Germinal center (tissue), 1 donor: Measurements from ENCODE around the gene PCDH17.

ENCODE experiments used
- DNase-seq: peaks from one replicate; pipeline ENCODE4 v3.0.0; 2012; ENCODE audit warnings: mixed read lengths, low spot score

The PCDH17 gene

DNA sequence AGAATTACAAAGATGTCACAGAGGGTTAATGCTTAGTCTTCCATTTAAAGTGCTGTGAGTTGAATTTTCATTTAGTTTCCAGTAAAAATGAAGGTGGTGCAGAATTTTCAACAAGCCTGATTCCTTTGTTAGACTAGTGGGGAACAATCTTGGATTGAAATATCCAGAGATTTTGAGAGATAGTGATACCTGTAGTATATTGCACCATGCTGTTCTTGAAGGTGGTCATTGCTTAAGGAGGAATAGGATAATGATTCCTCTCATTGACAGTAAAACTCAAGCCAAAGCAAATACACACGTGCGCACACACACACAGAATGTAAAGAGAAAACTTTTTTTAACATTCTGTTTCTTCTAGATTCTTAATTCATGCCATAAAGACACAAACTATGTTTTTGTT is 5.3 kb downstream of the PCDH17 start:
- no peak for DNase-seq

DNA sequence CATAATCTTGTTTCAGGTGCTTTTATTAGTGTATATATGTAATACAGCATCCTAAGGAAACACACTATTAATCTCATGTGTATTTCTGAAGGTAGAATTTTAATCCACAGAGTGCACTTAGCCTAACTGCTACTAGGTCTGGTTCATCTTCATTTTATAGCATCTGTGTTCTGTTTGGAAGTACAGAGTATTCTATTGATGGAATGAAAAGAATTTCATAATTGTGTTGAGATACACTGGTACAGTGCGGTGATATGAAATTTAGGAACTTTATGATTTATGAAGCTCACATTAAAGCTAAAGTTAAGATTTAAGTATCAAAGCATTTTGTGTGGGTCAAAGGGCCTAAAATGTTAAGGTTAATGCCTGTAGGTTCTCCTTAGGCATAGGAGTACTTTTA is 6.0 kb downstream of the PCDH17 start:
- no peak for DNase-seq

DNA sequence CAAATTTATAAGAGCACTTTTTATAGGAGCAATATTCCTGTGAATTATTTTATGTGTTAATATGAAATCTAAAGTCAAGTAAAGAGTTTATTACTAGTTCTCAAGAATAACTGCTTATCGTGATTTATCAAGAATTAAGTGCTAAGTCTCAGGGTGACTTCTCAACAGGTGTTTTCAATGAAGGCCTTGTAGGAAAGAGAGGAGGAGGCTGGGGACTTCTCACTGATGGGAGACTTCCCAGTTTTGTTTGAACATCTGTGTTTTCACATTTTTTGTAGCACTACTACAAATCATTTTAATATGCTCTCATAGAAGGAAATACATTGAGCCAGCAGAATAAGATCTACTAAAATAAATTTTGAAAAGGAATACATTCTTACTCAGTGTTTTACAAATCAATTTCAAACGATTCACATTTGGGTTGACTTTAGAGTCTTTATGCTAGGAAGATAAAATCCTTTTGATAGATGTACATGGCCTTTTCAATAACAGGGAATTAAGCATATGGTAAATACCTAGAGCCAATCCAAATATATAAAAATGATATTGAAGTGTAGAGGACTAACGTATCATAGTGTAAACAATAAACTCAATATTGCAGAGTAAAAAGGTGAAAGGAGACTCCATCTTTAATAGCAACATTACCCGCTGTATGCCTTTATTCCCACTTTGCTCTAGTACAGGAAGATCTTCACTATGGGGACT is 6.8 kb downstream of the PCDH17 start:
- no peak for DNase-seq

DNA sequence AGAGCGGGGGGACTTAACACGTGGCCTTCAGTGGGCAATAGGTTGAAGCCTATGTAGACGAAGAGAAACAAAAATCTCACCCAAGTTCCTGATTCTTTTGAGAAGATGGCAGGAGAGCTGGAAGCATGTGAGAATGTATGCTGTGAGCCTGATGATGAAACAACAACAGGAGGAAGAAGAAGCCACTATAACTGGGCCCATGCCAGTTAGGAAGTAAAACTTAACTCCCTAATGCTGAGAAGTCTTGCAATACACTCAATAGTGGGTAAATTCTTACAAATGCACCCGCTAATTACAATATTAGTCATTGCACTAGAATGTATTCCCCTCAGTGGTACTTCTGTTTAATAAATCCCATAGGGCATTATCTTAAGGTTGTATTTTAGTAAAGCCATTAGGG is 9.1 kb downstream of the PCDH17 start:
- no peak for DNase-seq

DNA sequence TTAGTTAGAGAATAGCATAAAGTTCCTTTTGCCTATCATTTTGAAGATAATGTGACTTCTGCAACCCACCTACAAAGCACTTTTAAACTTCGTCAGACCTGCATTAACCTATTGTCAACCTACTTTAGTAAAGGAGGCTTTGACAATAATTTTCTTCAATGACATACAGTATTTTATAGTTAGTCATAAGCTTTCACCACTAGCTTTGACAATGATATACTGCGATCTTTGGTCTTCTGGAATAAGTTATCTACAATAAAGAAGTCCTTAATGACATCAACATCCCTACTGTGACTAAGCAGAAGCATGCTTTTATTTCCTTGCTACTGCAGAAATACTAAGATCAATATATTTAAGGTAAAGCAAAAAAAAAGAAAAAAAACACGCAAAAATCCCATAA is 9.5 kb downstream of the PCDH17 start:
- no peak for DNase-seq

DNA sequence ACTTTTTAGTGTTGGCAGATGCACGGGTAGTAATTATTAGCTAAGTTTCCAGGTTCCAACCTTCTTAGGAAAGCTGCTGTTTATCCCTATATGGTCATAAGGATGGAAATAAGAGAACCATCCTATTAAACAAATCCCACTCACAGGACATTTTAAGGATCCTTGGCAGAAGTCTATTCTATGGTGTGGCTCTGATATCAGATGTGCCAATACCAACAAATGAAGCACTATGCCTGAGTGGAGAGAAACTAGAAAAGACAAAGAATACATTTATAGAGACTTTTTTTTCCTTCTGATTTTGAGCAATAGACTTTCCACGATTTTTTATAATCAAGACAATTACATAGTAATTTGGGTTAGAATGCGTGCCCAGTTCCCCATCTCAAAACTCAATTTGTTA is 12.6 kb downstream of the PCDH17 start:
- DNase-seq = no peak

DNA sequence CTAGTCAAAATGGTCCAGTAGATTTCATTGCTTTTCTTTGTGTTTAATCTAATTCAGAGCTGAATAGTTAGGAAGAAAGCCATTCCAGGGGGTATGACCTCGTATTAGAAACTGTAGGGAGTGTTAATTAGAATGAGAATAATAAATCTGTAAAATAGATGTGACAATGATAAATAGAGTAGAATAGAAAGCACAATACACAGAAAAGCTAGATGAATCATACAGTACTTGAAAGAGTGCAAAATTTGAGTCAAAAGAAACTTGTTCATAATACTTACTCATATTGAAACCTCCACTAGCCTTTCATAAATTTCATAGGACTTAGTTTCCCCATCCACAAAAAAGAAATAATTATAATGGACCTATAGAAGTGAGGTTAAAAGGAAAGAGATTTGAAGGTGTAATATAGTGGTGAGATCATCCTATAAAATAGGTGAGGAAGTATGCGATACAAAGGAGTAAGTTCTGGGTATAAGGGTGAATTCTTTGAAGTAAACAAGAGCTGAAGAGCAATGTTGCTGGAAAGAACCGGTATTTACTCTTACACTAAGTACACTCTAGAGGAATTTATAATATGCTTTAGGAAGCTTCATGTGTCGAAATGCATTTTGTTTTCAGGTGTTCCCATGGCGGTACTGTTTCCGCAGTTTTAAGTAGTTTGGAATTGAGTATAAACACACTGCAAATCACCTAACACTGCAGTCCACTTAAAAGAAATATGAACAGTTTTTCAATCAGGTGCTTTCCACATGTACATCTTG is 21.9 kb downstream of the PCDH17 start:
- no peak for DNase-seq

DNA sequence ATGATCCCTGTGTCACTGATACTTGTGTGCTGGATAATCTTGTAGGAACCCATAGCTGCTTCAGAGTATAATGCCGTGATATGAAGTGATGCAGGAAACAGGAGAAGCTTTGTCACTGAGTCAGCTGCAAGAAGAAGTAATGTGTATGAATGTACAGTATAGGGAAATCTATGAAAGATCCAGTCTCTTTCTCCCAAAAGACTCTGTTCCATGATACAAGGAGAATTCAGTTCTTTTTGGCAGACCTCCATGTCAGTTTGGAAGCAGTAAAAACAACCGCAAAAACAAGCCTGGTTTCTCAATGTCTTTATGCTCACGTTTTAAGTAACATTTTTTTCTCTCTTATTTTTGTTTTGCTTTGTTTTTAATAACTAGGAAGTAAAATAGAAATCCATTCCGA is 33.9 kb downstream of the PCDH17 start:
- no peak for DNase-seq

DNA sequence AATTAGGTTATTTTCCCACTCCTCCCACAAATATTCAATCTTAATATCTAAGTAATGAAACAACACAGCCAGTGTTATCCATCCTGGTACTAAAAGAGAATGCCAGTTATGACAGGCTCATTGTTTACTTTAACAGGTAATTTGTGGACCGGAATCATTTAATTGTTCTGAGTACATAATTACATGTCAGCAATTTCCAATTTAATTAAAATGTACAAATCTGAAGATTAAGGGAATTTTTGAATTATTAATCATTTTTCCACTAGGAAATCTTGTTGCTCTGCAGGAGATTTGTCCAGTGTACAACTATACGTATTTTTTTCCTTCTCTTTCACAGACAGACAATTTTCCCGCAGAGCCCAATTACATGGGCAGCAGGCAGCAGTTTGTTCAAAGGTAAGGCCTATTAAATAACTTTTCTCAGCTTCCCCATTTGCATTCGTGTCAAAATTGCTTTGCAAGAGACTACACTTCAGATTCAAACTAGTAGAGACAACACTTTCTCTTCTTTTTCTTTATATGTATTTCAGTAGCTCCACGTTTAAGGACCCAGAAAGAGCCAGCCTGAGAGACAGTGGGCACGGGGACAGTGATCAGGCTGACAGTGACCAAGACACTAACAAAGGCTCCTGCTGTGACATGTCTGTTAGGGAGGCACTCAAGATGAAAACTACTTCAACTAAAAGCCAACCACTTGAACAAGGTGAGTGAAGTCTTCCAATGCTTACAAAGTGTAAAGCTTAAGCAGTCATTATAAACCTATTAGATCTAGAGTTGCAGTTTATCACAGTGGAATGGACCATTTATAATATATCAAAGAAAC is 34.8 kb downstream of the PCDH17 start:
- no peak for DNase-seq

DNA sequence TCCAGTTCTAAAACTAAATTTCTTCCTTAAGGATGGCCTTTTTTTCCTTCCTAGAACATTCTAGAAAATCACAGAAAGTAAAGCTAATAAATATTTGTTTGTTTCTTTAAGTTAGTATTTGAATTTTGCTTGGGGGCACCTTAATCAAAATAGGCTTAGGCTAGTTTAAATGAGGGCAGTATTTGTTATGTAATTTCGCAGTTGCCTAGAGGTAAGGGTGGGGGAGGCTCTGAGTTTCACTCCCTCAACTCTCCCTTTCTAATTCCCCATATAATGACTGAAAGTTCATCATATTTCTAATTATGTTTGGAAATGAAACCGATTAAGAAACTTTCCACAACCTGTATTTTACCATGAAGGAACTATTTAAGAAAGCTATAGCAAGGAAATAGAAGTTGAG is 40.6 kb downstream of the PCDH17 start:
- no peak for DNase-seq

DNA sequence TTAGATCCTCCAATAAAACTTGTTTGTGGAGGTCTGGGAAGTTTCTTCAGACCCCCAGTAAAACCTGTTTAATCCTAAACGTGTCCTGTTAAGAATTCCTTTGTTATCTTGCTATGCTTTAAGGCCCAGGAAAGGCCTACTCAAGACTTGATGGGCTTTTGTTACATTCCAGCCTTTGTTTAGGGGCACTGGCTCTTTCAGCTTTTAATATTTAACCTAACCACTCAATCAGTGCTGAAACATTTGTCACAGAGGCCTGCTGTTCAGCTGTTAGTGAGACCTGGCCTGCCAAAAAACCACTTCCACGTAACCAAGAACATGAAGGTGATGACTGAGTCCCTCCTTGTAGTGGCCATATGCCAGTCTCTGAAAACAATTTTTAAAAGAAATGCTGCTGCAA is 41.7 kb downstream of the PCDH17 start:
- no peak for DNase-seq

DNA sequence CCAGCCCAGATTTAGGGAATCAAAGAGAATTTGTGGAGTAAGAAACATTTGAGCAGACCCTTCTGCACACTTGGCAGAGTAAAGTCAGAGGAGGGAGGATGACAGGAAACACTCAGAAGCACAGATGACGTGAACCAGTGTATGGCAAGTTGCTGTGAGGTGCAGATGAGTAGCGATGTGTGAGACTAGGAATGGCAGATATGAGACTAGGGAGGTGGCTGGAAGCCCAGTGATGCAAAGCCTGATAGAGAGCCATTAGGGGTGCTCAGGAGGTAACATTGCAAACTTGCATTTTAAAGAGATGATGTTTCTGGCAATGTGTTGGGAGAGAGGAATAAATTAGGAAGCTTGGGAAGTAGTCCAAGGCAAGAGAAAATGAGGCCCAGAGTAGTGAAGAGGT is 44.0 kb downstream of the PCDH17 start:
- DNase-seq = no peak

DNA sequence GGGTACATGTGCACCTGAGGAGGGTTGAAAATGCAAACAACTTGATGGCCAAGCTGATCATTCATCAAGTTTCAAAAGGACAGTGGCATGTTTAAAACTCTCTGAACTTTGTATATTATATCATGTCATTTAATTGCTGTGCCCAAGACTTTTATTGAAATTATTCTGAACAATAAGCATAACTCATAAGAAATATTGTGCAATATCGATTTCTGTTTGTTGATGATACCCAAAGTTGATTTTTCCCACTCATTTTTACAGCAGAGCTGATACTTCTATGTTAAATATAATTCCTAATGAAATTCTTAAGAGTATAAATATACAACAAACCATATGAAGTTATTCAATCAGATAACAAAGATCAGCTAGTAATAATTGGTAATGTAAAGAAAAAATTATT is 49.1 kb downstream of the PCDH17 start:
- no peak for DNase-seq

DNA sequence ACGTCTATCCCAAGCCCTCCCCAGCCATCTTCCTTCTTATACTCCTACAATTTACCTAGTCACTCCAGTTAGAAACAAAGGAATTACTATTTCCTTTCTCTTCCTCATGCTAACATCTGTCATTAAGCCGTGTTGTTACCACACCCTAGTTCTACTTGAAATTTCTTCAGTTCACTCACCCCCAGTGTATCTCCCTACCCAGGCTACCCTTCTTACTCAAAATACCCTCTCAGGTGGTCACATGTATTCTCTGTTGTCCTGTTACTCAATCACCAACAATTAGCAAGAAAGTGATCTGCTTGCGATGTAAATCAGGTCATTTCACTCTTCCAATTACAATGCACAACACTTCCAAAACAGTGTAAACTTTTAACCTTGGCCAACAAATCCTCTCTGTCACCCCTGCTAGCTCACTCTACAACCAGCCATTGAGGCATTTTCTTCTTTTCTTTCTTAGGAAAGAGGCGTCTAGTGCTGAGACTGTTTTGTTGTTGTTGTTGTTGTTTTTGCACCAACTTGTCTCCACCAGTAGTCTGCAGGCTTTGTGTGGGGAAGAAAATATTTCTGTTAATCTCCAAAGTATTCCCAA is 50.7 kb downstream of the PCDH17 start:
- no peak for DNase-seq

DNA sequence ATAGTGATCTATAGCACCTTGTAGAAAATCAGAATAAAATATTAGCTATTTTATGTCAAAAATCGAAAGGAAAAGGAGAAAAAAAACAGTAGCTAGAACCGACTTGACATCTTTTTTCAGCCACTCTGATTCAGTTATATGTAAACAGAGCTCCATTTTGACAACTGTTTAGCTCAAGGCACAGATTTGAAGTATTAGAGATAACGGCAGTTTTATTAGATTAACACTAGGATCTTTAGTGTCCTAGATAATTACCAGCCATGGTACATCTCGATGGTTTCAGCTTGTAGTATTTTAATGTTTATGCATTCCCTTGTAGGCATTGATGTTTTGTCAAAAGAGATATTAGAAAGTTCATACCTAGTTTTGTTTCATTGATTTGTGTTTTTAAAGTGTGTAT is 67.3 kb downstream of the PCDH17 start:
- no peak for DNase-seq

DNA sequence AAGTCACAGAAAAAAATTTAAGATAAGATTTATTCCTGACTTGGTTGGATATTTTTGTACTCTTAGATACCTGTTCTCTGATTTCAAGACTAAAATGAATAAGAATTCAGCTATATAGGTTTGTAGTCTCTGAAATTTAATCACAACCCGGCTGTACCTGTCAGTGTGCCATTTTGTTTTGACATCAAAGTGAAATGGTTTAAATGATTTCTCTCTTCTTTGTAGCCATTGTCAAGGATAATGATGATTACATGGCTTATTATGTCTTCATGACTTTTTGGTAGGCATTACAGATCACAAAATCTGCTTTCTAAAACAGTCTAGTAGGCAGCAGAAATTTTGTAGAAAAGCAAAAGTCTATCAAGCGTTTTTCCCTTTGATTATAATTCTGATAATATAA is 72.5 kb downstream of the PCDH17 start:
- no peak for DNase-seq

DNA sequence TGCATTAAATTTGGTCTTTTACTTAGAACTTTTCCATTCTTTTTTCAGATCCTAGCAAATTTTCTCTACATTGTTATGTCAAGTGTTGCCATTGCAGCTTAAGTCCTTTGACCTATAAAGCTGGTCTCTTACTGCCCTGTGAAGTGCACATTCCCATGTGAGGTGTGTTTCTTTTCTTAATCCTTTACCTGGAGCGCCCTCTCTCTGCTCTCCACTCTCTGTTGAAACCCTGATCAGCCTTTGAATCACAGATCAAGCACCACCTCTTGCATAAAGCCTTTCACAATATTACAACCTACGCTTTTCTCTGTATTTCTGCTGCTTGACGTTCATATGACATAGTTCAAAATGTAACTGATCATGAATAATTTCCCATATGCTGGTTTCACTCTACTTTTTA is 84.8 kb downstream of the PCDH17 start:
- DNase-seq = no peak

DNA sequence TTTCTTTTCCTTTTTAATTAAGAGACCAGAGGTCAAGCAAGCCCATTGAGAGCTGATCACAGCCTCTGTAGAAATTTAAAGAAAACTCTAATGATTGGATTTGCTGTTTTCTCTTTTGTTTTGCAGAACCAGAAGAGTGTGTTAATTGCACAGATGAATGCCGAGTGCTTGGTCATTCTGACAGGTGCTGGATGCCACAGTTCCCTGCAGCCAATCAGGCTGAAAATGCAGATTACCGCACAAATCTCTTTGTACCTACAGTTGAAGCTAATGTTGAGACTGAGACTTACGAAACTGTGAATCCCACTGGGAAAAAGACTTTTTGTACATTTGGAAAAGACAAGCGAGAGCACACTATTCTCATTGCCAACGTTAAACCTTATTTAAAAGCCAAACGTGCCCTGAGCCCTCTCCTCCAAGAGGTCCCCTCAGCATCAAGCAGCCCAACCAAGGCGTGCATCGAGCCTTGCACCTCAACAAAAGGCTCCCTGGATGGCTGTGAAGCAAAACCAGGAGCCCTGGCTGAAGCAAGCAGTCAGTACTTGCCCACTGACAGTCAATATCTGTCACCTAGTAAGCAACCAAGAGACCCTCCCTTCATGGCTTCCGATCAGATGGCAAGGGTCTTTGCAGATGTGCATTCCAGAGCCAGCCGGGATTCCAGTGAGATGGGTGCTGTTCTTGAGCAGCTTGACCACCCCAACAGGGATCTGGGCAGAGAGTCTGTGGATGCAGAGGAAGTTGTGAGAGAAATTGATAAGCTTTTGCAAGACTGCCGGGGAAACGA is 93.1 kb downstream of the PCDH17 start:
- DNase-seq = no peak

DNA sequence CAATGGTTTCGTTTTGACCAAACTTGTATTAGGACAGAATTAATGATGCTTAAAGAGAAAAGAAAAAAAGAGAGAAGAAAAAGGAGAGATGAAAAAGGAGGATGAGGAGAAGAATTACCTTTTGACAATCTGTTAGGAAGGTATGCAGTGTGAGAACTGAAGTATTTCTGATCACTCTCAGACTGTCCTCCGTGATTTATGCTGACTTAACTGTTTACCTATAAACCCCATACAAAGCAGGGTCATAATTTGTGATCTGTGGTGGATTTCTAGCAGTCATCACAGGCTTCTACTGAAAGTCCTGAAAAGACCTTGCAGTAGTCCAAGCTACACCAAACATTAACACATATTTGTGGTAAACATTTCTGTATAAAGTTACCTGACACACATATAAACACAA is 93.9 kb downstream of the PCDH17 start:
- no peak for DNase-seq

DNA sequence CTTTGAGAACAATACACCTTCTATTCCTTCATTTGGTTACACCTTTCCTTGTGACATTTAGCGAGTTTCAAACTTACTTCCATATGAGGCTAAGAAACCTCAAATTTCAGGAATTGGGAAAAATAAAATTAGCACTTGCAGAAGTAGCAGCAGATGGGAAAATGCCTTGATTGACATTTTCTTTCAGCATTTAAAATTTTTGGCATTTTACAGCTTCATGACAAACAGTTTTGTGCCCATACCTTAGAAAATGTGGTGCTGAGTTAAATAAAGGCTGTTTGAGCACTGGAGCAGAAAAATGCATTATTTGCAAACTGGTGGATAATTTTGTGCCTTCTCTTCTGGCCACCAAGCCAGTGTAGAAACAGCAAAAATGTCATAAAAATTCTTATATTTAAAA is 95.4 kb downstream of the PCDH17 start:
- DNase-seq = no peak

DNA sequence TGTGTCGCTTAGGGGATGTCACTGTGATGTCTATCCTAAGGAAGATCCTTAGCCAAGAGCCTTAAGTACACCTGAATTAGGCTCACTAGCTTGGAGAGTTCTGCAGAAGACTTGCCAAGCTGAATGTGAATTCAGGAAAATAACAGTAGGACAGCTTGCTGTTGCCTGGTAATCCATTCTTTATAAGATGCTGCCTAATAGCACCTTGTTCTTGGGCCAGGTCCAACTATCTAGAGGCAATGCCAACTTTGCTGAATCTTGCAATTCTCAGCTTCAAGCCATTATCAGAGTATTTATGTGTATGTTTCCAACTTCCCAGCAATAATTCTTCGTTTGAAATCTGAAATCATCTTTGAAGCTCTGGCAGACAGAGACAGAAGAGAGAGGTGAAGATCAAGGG is 102.8 kb downstream of the PCDH17 start:
- DNase-seq = no peak

DNA sequence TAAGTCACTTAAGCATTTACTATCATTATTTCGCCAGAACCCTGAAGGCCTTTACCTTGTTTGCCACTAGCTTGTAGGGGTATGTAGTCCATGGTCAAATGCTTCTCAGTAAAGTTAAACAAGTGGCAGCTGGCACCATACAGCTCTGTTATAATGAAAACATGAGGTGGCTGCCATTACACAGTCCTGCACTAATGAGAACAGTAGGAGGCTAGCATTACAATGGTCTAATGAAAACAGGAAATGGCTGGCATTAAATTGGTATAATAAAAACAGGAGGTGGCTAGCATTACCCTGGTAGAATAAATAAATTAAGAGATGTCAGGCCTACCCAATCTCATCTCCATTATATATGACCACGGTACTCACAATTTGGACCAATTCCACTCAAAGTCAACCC is 107.5 kb downstream of the PCDH17 start:
- DNase-seq = no peak
